ENCODE data around the gene TMC1. TPM values are rescaled to one million over a fixed set of nuclear protein-coding genes. Genes with fewer than 3 reads are reported as not detected.
"Not testable (repeated sequence)": the region's sequence is repeated elsewhere in the genome, so short reads cannot be mapped to it uniquely, and the experiment has no call there.

TMC1 gene
- total and polyA plus RNA-seq, 10 of the 15 experiments (the other 5 are each of a cell fraction or from before 2014, with no cell fraction given) = 0.06 to 0.94 (median 0.40) TPM; not detected in 1

GRCh38 chr9:72858089-72858912, 336.9 kb downstream of the TMC1 start:
- BruUV-seq (replicated peaks) = no TSS peak
- Histone ChIP-seq H4K20me1 (ENCODE audit: control insufficient read depth, insufficient read depth) (no peaks in the 10 kb centered on the region), H3K4me2 (ENCODE audit: control insufficient read depth, insufficient read depth) (no peak overlapping the region), H3K9me3 (replicated peaks; ENCODE audit: control insufficient read depth, insufficient read depth, low read length) (no peaks in the 10 kb centered on the region), H3K4me1 (ENCODE audit: control insufficient read depth, insufficient read depth, low read length) (no peaks in the 10 kb centered on the region), H3K79me2 (ENCODE audit: control insufficient read depth, insufficient read depth, low read length) (no peaks in the 10 kb centered on the region), H3K27ac (ENCODE audit: control insufficient read depth, insufficient read depth) (no peak overlapping the region), H3K9ac (ENCODE audit: control insufficient read depth, insufficient read depth, low read length) (no peak overlapping the region), H3K27me3 (replicated peaks in 1 of 2; ENCODE audit: control insufficient read depth in 2 of 2, insufficient read depth in 2 of 2, low read length in 1 of 2) (no peaks in the 10 kb centered on the region), H2AFZ (ENCODE audit: control insufficient read depth, low read depth, low read length) (no peak overlapping the region), H3K36me3 (ENCODE audit: control insufficient read depth in 2 of 2, insufficient read depth in 2 of 2, low read length in 1 of 2) (no peaks in the 10 kb centered on the region), H3K4me3 (no peak overlapping the region)
- SMC1A ChIA-PET (ENCODE audit: uncharacterized antibody, unreplicated experiment) = interaction anchor here (0.6 to 3.0 kb wide), 9 partner anchors 11 to 249 kb away, joined by 3 to 24 read pairs (median 3); no protein-coding TSS in a partner anchor
- POLR2A ChIA-PET = interaction anchor here (0.6 kb wide), 1 partner anchor 756 kb away, joined by 4 read pairs; no protein-coding TSS in a partner anchor
- 16% methylated on average over 5 of the region's 5 CpGs for WGBS (ENCODE audit: insufficient coverage, insufficient replicate concordance, low lambda C conversion rate, missing lambda C conversion rate)
- CTCF ChIA-PET = interaction anchor here (0.7 to 3.3 kb wide), 12 partner anchors 11 to 1222 kb away, joined by 3 to 44 read pairs (median 4); no protein-coding TSS in a partner anchor
- RAD21 ChIA-PET (ENCODE audit: unreplicated experiment) = interaction anchor here (1.2 to 2.1 kb wide), 5 partner anchors 19 to 577 kb away, joined by 3 to 13 read pairs (median 4); no protein-coding TSS in a partner anchor
- no peak for TF ChIP-seq IKZF2 (IDR thresholded peaks at IDR 0.05)
- TF ChIP-seq BCL3 (IDR thresholded peaks at IDR 0.05; ENCODE audit: borderline replicate concordance, insufficient read depth, low read depth, low read length, poor library complexity, severe bottlenecking) = no peak
- TF ChIP-seq USF2 (IDR thresholded peaks at IDR 0.05; ENCODE audit: borderline replicate concordance, low read depth, low read length) = no peak
- no peak for TF ChIP-seq TCF12 (IDR thresholded peaks at IDR 0.05; ENCODE audit: low read depth, low read length)
- no peak for TF ChIP-seq IRF3 (IDR thresholded peaks at IDR 0.05)
- intact Hi-C loops (cut with micrococcal nuclease; ENCODE audit: unreplicated experiment) (loop anchor here (5.0 kb wide), 1 partner anchor 324 kb away; no protein-coding TSS in a partner anchor), in situ Hi-C loops (cut with MboI) (loop anchor here (5.0 to 10.0 kb wide), 2 partner anchors 229 to 326 kb away; no protein-coding TSS in a partner anchor)
- FAIRE-seq (no peak), ATAC-seq (no peak; the same call in 1 of the 3 replicates), DNase-seq (ENCODE audit: low read depth, low spot score) (no peak)

GRCh38 chr9:72862788-72863187, 341.4 kb downstream of the TMC1 start:
- CTCF ChIA-PET = interaction anchor here (0.5 to 2.6 kb wide), 2 partner anchors 160 to 1043 kb away, joined by 4 to 8 read pairs; no protein-coding TSS in a partner anchor
- not testable (repeated sequence) for BruUV-seq (replicated peaks)

More at GRCh38 chr9:72862788-72863187, 341.4 kb downstream of the TMC1 start:
- H3K9ac ChIP-seq (ENCODE audit: control insufficient read depth, insufficient read depth, low read length); H4K20me1 ChIP-seq (ENCODE audit: control insufficient read depth, insufficient read depth); H3K36me3 ChIP-seq (ENCODE audit: control insufficient read depth in 2 of 2, insufficient read depth in 2 of 2, low read length in 1 of 2); DNase-seq (ENCODE audit: low read depth, low spot score); H3K4me1 ChIP-seq (ENCODE audit: control insufficient read depth, insufficient read depth, low read length); ATAC-seq; H3K4me3 ChIP-seq; POLR2A ChIA-PET; H3K27ac ChIP-seq (ENCODE audit: control insufficient read depth, insufficient read depth); intact Hi-C loops (cut with micrococcal nuclease; ENCODE audit: unreplicated experiment); H3K79me2 ChIP-seq (ENCODE audit: control insufficient read depth, insufficient read depth, low read length); in situ Hi-C loops (cut with MboI); RAD21 ChIA-PET (ENCODE audit: unreplicated experiment); H3K9me3 ChIP-seq (replicated peaks; ENCODE audit: control insufficient read depth, insufficient read depth, low read length); H2AFZ ChIP-seq (ENCODE audit: control insufficient read depth, low read depth, low read length); FAIRE-seq; H3K4me2 ChIP-seq (ENCODE audit: control insufficient read depth, insufficient read depth); H3K27me3 ChIP-seq (replicated peaks in 1 of 2; ENCODE audit: control insufficient read depth in 2 of 2, insufficient read depth in 2 of 2, low read length in 1 of 2): not testable (repeated sequence)
- WGBS (ENCODE audit: insufficient coverage, insufficient replicate concordance, low lambda C conversion rate, missing lambda C conversion rate) = 34% methylated on average over 7 of the region's 7 CpGs
- SMC1A ChIA-PET (ENCODE audit: uncharacterized antibody, unreplicated experiment) = interaction anchor here (1.5 to 1.6 kb wide), 2 partner anchors 10 kb away, joined by 3 to 4 read pairs; no protein-coding TSS in a partner anchor

Measured in GM12878 (cell line).